PC-9 (cell line): ENCODE measurements around the gene LIPG. TPM values are rescaled to one million over a fixed set of nuclear protein-coding genes. Genes with fewer than 3 reads are reported as not detected.
A peak's percentile ranks its signal among the peaks of the same experiment; 100 is the strongest.

ENCODE experiments used
- BruUV-seq: library from RNA; stranded (reverse); fragments of 400-500 nt; replicated peaks from 2 replicates; lab custom pipeline; 2021; lab: Mats Ljungman, UMichigan
- CTCF ChIA-PET: fragments of 300-600 bp; sonication (Branson Sonifier 250); formaldehyde crosslinking; loops from one replicate; lab custom pipeline; 2022; ENCODE audit warnings: antibody characterized with exemption; lab: Charles Lee
- POLR2A ChIA-PET: fragments of 300-600 bp; sonication (Branson Sonifier 250); formaldehyde crosslinking; loops from one replicate; lab custom pipeline; 2022; ENCODE audit warnings: antibody characterized with exemption; ENCODE audit not compliant: unreplicated experiment; lab: Charles Lee
- DNase-seq, 2 experiments: peaks; one replicate each; pipeline versions ENCODE4 v3.0.0 to v3.0.0-alpha.2; 2015 to 2022; ENCODE audit warnings: mixed read lengths in 1 of 2
- H2AFZ ChIP-seq: fragments of 200-600 bp; sonication (generic); 2 replicates; pipeline ENCODE4 v1.8.1; 2017; ENCODE audit warnings: antibody characterized with exemption
- H3F3A ChIP-seq: fragments of 200-600 bp; sonication (generic); 2 replicates; pipeline ENCODE4 v1.8.1; 2017; ENCODE audit warnings: antibody characterized with exemption, mild to moderate bottlenecking, low read depth; ENCODE audit not compliant: insufficient read depth
- H3K27ac ChIP-seq: fragments of 200-600 bp; sonication (generic); 2 replicates; pipeline ENCODE4 v1.6.1; 2016; ENCODE audit warnings: mixed run types
- H3K27me3 ChIP-seq: fragments of 200-600 bp; sonication (generic); 2 replicates; pipeline ENCODE4 v1.6.1; 2016; ENCODE audit warnings: low read depth, mixed run types; ENCODE audit not compliant: insufficient read depth
- H3K36me3 ChIP-seq: fragments of 200-600 bp; sonication (generic); 2 replicates; pipeline ENCODE4 v1.6.1; 2016; ENCODE audit warnings: low read depth, mixed run types
- H3K4me1 ChIP-seq: fragments of 200-600 bp; sonication (generic); replicated peaks from 2 replicates; pipeline ENCODE4 v1.6.1; 2016; ENCODE audit warnings: mixed run types; ENCODE audit not compliant: insufficient read depth
- H3K4me2 ChIP-seq: fragments of 200-600 bp; sonication (generic); 2 replicates; pipeline ENCODE4 v1.6.1; 2017; ENCODE audit warnings: mixed run types
- H3K4me3 ChIP-seq: fragments of 200-600 bp; sonication (generic); 2 replicates; pipeline ENCODE4 v1.6.1; 2016; ENCODE audit warnings: mixed run types
- H3K79me2 ChIP-seq: fragments of 200-600 bp; sonication (generic); 2 replicates; pipeline ENCODE4 v1.6.1; 2017; ENCODE audit warnings: low read depth, mixed run types
- H3K9me2 ChIP-seq: fragments of 200-600 bp; sonication (generic); 2 replicates; pipeline ENCODE4 v1.8.1; 2017; ENCODE audit warnings: mild to moderate bottlenecking; ENCODE audit not compliant: insufficient read depth
- H3K9me3 ChIP-seq: fragments of 200-600 bp; sonication (generic); 2 replicates; pipeline ENCODE4 v1.8.1; 2016; ENCODE audit warnings: low read depth; ENCODE audit not compliant: insufficient read depth
- H4K20me1 ChIP-seq: fragments of 200-600 bp; sonication (generic); 2 replicates; pipeline ENCODE4 v1.8.1; 2017; ENCODE audit not compliant: insufficient read depth
- CTCF ChIP-seq: fragments of 200-600 bp; sonication (generic); conservative IDR thresholded peaks from 2 replicates; pipeline ENCODE4 v1.6.1; 2017; ENCODE audit warnings: mixed run types, antibody characterized with exemption, mild to moderate bottlenecking, moderate library complexity
- EZH2 ChIP-seq: fragments of 200-600 bp; sonication (generic); IDR thresholded peaks from 2 replicates; pipeline ENCODE4 v1.8.0; 2017; ENCODE audit warnings: antibody characterized with exemption, low read depth
- intact Hi-C: fragments of 100-400 bp; cut with micrococcal nuclease; formaldehyde crosslinking; loops from one replicate; pipeline ENCODE4 v1.10.0; 2022; ENCODE audit not compliant: unreplicated experiment
- total RNA-seq: library from RNA; stranded (reverse); gene quantifications from 2 replicates; pipeline ENCODE4 v1.2.3, GENCODE V29; 2021

The LIPG gene
- total RNA-seq, 1 experiment from 2014 or later: 30.9 TPM

- intact Hi-C loops: no loop called here
- Histone ChIP-seq H4K20me1 (no peaks in the 10 kb centered on the region), H3K9me3 (no peaks in the 10 kb centered on the region), H3F3A (no peaks in the 10 kb centered on the region), H2AFZ (no peak overlapping the region), H3K36me3 (no peaks in the 10 kb centered on the region), H3K4me1 (peaks cover 18% of the 10 kb centered on the region), H3K79me2 (no peaks in the 10 kb centered on the region), H3K27ac (no peak overlapping the region), H3K9me2 (no peaks in the 10 kb centered on the region), H3K4me2 (no peak overlapping the region), H3K4me3 (no peak overlapping the region), H3K27me3 (no peaks in the 10 kb centered on the region)
- BruUV-seq: no TSS peak
- TF ChIP-seq EZH2: no peak
- no peak for TF ChIP-seq CTCF
- POLR2A ChIA-PET: interaction anchor here (0.6 kb wide), 1 partner anchor 353 kb away, joined by 3 read pairs; no protein-coding TSS in a partner anchor
- no peak for DNase-seq
- CTCF ChIA-PET: no interaction called here
Measured at GRCh38 chr18:49527631-49528327, 34.1 kb upstream of the LIPG start.

GRCh38 chr18:49529596-49529995, 32.3 kb upstream of the LIPG start:
- intact Hi-C loops: no loop called here
- ChIA-PET POLR2A (no interaction called here), CTCF (no interaction called here)
- no peaks in the 10 kb centered on the region for H3K9me3 ChIP-seq
- no peaks in the 10 kb centered on the region for H3K9me2 ChIP-seq
- DNase-seq: no peak
- no peaks in the 10 kb centered on the region for H3K36me3 ChIP-seq
- H3F3A ChIP-seq: no peaks in the 10 kb centered on the region
- no peak overlapping the region for H3K4me3 ChIP-seq
- no peaks in the 10 kb centered on the region for H4K20me1 ChIP-seq
- H2AFZ ChIP-seq: no peak overlapping the region
- H3K4me2 ChIP-seq: no peak overlapping the region
- no peaks in the 10 kb centered on the region for H3K27me3 ChIP-seq
- no TSS peak for BruUV-seq
- no peak for TF ChIP-seq EZH2
- TF ChIP-seq CTCF: no peak
- no peaks in the 10 kb centered on the region for H3K79me2 ChIP-seq
- peaks cover 18% of the 10 kb centered on the region for H3K4me1 ChIP-seq
- H3K27ac ChIP-seq: no peak overlapping the region

- no peaks in the 10 kb centered on the region for H3K36me3 ChIP-seq
- H2AFZ ChIP-seq: peak overlapping the region; percentile 63; the same call in 1 of the 2 replicates
- H3K9me3 ChIP-seq: 0 out of 2 replicates have a peak, but pooled peaks cover 5% of the 10 kb centered on the region
- TF ChIP-seq CTCF (no peak), EZH2 (no peak)
- no peak overlapping the region for H3K4me3 ChIP-seq
- H3K9me2 ChIP-seq: no peaks in the 10 kb centered on the region
- intact Hi-C loops: no loop called here
- no peak overlapping the region for H3K27ac ChIP-seq
- DNase-seq: peak in 1 of 2 experiments; percentile 62
- no TSS peak for BruUV-seq
- H3K79me2 ChIP-seq: no peaks in the 10 kb centered on the region
- no peaks in the 10 kb centered on the region for H3F3A ChIP-seq
- H4K20me1 ChIP-seq: no peaks in the 10 kb centered on the region
- CTCF ChIA-PET: no interaction called here
- H3K4me1 ChIP-seq: peaks cover 18% of the 10 kb centered on the region
- peak overlapping the region; percentile 67 for H3K4me2 ChIP-seq
- H3K27me3 ChIP-seq: no peaks in the 10 kb centered on the region
- POLR2A ChIA-PET: interaction anchor here (0.6 kb wide), 1 partner anchor 937 kb away, joined by 6 read pairs; no protein-coding TSS in a partner anchor
Measured at GRCh38 chr18:49531678-49532153, 30.1 kb upstream of the LIPG start.
